DOHH2 (cell line): ENCODE data around the gene DMD.

Experiments used
- H3F3A ChIP-seq: fragments of 200-600 bp; sonication (generic), shearing (Covaris generic); 2 replicates; pipeline ENCODE4 v1.6.0; 2016; ENCODE audit warnings: antibody characterized with exemption, mild to moderate bottlenecking; ENCODE audit not compliant: control insufficient read depth, insufficient read depth
- H3K27ac ChIP-seq: fragments of 200-600 bp; sonication (generic); 2 replicates; pipeline ENCODE4 v1.5.1; 2014; ENCODE audit warnings: low read depth, mild to moderate bottlenecking, low read length, moderate library complexity
- H3K27me3 ChIP-seq: fragments of 200-600 bp; sonication (generic); 2 replicates; pipeline ENCODE4 v1.6.1; 2014; ENCODE audit warnings: mild to moderate bottlenecking, low read length, mixed read lengths; ENCODE audit not compliant: control insufficient read depth
- H3K36me3 ChIP-seq: fragments of 200-600 bp; sonication (generic); 2 replicates; pipeline ENCODE4 v1.6.1; 2014; ENCODE audit warnings: mild to moderate bottlenecking, low read length, moderate library complexity, mixed read lengths; ENCODE audit not compliant: control insufficient read depth
- H3K4me1 ChIP-seq: fragments of 200-600 bp; sonication (generic); 2 replicates; pipeline ENCODE4 v1.6.1; 2014; ENCODE audit warnings: mild to moderate bottlenecking, low read length, mixed read lengths; ENCODE audit not compliant: control insufficient read depth
- H3K4me2 ChIP-seq: fragments of 200-600 bp; sonication (generic); 2 replicates; pipeline ENCODE4 v1.6.0; 2014; ENCODE audit warnings: mild to moderate bottlenecking, low read length, moderate library complexity
- H3K4me3 ChIP-seq: fragments of 200-600 bp; sonication (generic); 2 replicates; pipeline ENCODE4 v1.5.1; 2014; ENCODE audit warnings: mild to moderate bottlenecking, low read length, mixed read lengths
- H3K79me2 ChIP-seq: fragments of 200-600 bp; sonication (generic); 2 replicates; pipeline ENCODE4 v1.6.1; 2014; ENCODE audit warnings: mild to moderate bottlenecking, low read length, mixed read lengths; ENCODE audit not compliant: control insufficient read depth
- H3K9me2 ChIP-seq: fragments of 200-600 bp; sonication (generic); replicated peaks from 2 replicates; pipeline ENCODE4 v1.6.1; 2014; ENCODE audit warnings: mild to moderate bottlenecking, low read length, mixed read lengths; ENCODE audit not compliant: control insufficient read depth
- H3K9me3 ChIP-seq: fragments of 200-600 bp; sonication (generic); 2 replicates; pipeline ENCODE4 v1.6.1; 2014; ENCODE audit warnings: antibody characterized with exemption, low read length, mixed read lengths; ENCODE audit not compliant: control insufficient read depth, insufficient read depth
- H4K20me1 ChIP-seq: fragments of 200-600 bp; sonication (generic); 2 replicates; pipeline ENCODE4 v1.6.0; 2014; ENCODE audit warnings: low read depth, mild to moderate bottlenecking, antibody characterized with exemption, low read length, moderate library complexity; ENCODE audit not compliant: control insufficient read depth, insufficient read depth
- CTCF ChIP-seq: fragments of 200-600 bp; sonication (generic); IDR thresholded peaks from one replicate; pipeline ENCODE4 v1.5.1; 2014; ENCODE audit warnings: antibody characterized with exemption, mild to moderate bottlenecking, low read depth, low read length; ENCODE audit not compliant: poor library complexity, severe bottlenecking
- EZH2phosphoT487 ChIP-seq: fragments of 200-600 bp; sonication (generic); IDR thresholded peaks from 2 replicates; pipeline ENCODE4 v1.6.1; 2017; ENCODE audit warnings: borderline replicate concordance, mild to moderate bottlenecking, antibody characterized with exemption, low read length, moderate library complexity, mixed read lengths

DMD gene

GRCh38 chrX:31796624-31797023, 1414.7 kb downstream of the DMD start:
- TF ChIP-seq EZH2phosphoT487 = no peak
- TF ChIP-seq CTCF = no peak
- Histone ChIP-seq H3K9me2 (no peaks in the 10 kb centered on the region), H3K9me3 (no peaks in the 10 kb centered on the region)

DNA sequence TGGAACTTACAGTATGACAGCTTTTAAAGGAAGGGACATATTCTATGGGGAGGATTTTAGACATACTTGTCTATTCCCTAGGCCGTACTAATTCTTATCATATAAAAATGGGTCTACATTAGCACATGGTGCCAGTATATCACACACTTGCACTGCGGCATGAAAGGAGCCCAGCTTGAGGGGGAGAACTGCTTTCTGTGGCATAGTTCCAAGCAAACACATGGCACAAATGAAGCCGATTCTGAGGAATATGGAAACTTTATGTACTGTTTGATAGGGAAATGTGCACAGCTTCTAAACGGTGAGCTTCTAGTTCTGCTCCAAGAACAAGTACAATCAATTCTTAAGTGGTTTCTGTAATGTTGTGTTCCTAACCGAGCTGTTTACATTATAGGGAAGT, 1463.9 kb downstream of the DMD start:
- no peaks in the 10 kb centered on the region for H3K9me3 ChIP-seq
- no peaks in the 10 kb centered on the region for H3K27me3 ChIP-seq
- H3K27ac ChIP-seq = no peak overlapping the region
- TF ChIP-seq EZH2phosphoT487 (no peak), CTCF (no peak)
- H3K4me3 ChIP-seq = no peak overlapping the region
- H3F3A ChIP-seq = no peaks in the 10 kb centered on the region
- H3K4me1 ChIP-seq = no peaks in the 10 kb centered on the region
- no peaks in the 10 kb centered on the region for H4K20me1 ChIP-seq
- no peaks in the 10 kb centered on the region for H3K36me3 ChIP-seq
- no peaks in the 10 kb centered on the region for H3K9me2 ChIP-seq
- H3K79me2 ChIP-seq = no peaks in the 10 kb centered on the region
- no peak overlapping the region for H3K4me2 ChIP-seq

More at GRCh38 chrX:31796624-31797023, 1414.7 kb downstream of the DMD start:
- H3K4me3 ChIP-seq = no peak overlapping the region
- no peaks in the 10 kb centered on the region for H3F3A ChIP-seq
- no peak overlapping the region for H3K4me2 ChIP-seq
- H3K79me2 ChIP-seq = no peaks in the 10 kb centered on the region
- H4K20me1 ChIP-seq = no peaks in the 10 kb centered on the region
- no peaks in the 10 kb centered on the region for H3K36me3 ChIP-seq
- no peaks in the 10 kb centered on the region for H3K27me3 ChIP-seq
- H3K4me1 ChIP-seq = no peaks in the 10 kb centered on the region
- H3K27ac ChIP-seq = no peak overlapping the region

GRCh38 chrX:31743004-31743403, 1468.3 kb downstream of the DMD start:
- H3K9me2 ChIP-seq = no peaks in the 10 kb centered on the region
- TF ChIP-seq CTCF (no peak), EZH2phosphoT487 (no peak)

DNA sequence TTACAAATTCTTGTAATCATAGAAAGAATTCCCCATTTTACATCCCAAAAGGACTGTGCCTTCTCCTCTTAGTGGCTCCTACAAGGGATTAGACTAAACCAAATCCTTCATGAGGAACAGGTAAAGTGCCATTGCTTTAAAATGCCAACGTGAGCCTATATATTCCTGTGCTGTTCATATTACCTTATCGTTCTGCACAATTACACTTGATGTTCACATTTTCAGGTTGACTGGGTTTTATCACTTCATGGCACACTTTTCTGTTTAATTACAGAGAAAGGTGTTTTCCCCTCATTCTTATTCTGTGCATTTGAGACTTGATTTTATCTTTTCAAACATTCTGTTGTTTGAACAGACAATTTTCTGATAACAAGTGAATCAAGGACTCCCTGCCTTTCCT, 1493.9 kb downstream of the DMD start:
- TF ChIP-seq EZH2phosphoT487 (no peak), CTCF (no peak)
- H3K36me3 ChIP-seq = no peaks in the 10 kb centered on the region
- no peaks in the 10 kb centered on the region for H3K79me2 ChIP-seq
- no peak overlapping the region for H3K4me3 ChIP-seq
- H3K9me3 ChIP-seq = no peaks in the 10 kb centered on the region
- no peaks in the 10 kb centered on the region for H3K27me3 ChIP-seq
- H4K20me1 ChIP-seq = no peaks in the 10 kb centered on the region
- H3K27ac ChIP-seq = no peak overlapping the region
- H3F3A ChIP-seq = no peaks in the 10 kb centered on the region
- H3K4me1 ChIP-seq = no peaks in the 10 kb centered on the region
- H3K9me2 ChIP-seq = no peaks in the 10 kb centered on the region
- no peak overlapping the region for H3K4me2 ChIP-seq

More at GRCh38 chrX:31743004-31743403, 1468.3 kb downstream of the DMD start:
- Histone ChIP-seq H4K20me1 (no peaks in the 10 kb centered on the region), H3K36me3 (no peaks in the 10 kb centered on the region), H3K79me2 (no peaks in the 10 kb centered on the region), H3K4me1 (no peaks in the 10 kb centered on the region), H3K9me3 (no peaks in the 10 kb centered on the region), H3K27me3 (no peaks in the 10 kb centered on the region), H3K4me3 (no peak overlapping the region), H3F3A (no peaks in the 10 kb centered on the region), H3K27ac (no peak overlapping the region), H3K4me2 (no peak overlapping the region)
